OCI-LY3 (cell line): ENCODE results near the gene VPS50.

Experiments used
- H2AFZ ChIP-seq: fragments of 200-600, 300-600 bp; shearing (Covaris generic); 2 replicates; pipeline ENCODE4 v1.6.0; 2014; ENCODE audit warnings: antibody characterized with exemption, low read depth, low read length
- H3K27ac ChIP-seq: fragments of 200-600, 300-600 bp; sonication (generic); 2 replicates; pipeline ENCODE4 v1.5.1; 2014; ENCODE audit warnings: mild to moderate bottlenecking, low read length, moderate library complexity, mixed read lengths
- H3K27me3 ChIP-seq: fragments of 200-600, 300-600 bp; sonication (generic); 2 replicates; pipeline ENCODE4 v1.6.1; 2014; ENCODE audit warnings: low read depth, low read length, mixed read lengths
- H3K36me3 ChIP-seq: fragments of 200-600, 300-600 bp; sonication (generic); replicated peaks from 2 replicates; pipeline ENCODE3; 2014; ENCODE audit warnings: low read depth, low read length, mixed read lengths
- H3K4me1 ChIP-seq: fragments of 300-600, 200-600 bp; sonication (generic); 2 replicates; pipeline ENCODE4 v1.6.1; 2014; ENCODE audit warnings: low read length, mixed read lengths
- H3K4me2 ChIP-seq: fragments of 200-600, 300-600 bp; sonication (generic); 2 replicates; pipeline ENCODE4 v1.6.1; 2014; ENCODE audit warnings: low read length, mixed read lengths
- H3K4me3 ChIP-seq: fragments of 300-600, 200-600 bp; sonication (generic); 2 replicates; pipeline ENCODE4 v1.5.1; 2014; ENCODE audit warnings: antibody characterized with exemption, mild to moderate bottlenecking, low read length, moderate library complexity
- H3K79me2 ChIP-seq: fragments of 300-600, 200-600 bp; shearing (Covaris generic); 2 replicates; pipeline ENCODE4 v1.6.1; 2014; ENCODE audit warnings: mild to moderate bottlenecking, low read length, mixed read lengths
- H3K9ac ChIP-seq: fragments of 300-600, 200-600 bp; shearing (Covaris generic); 2 replicates; pipeline ENCODE4 v1.6.0; 2014; ENCODE audit warnings: mild to moderate bottlenecking, low read length, moderate library complexity
- H3K9me3 ChIP-seq: fragments of 200-600, 300-600 bp; shearing (Covaris generic); 2 replicates; pipeline ENCODE4 v1.6.1; 2014; ENCODE audit warnings: low read length, mixed read lengths; ENCODE audit not compliant: insufficient read depth
- H4K20me1 ChIP-seq: fragments of 200-600, 300-600 bp; sonication (generic); 2 replicates; pipeline ENCODE4 v1.6.1; 2016; ENCODE audit warnings: low read length, mixed read lengths; ENCODE audit not compliant: insufficient read depth
- CTCF ChIP-seq: fragments of 200-600, 300-600 bp; sonication (generic); IDR thresholded peaks from 2 replicates; pipeline ENCODE4 v1.5.1; 2014; ENCODE audit warnings: antibody characterized with exemption, low read length, low read depth
- EZH2phosphoT487 ChIP-seq: fragments of 200-600 bp; shearing (Covaris generic); IDR thresholded peaks from 2 replicates; pipeline ENCODE4 v1.6.1; 2018; ENCODE audit warnings: antibody characterized with exemption, mixed run types, low read depth

VPS50 gene

GRCh38 chr7:93390660-93391059 is 158.5 kb downstream of the VPS50 start:
- Histone ChIP-seq H3K4me1 (no peaks in the 10 kb centered on the region), H2AFZ (no peak overlapping the region), H3K4me3 (no peak overlapping the region), H3K9me3 (no peaks in the 10 kb centered on the region), H3K36me3 (no peaks in the 10 kb centered on the region), H3K4me2 (no peak overlapping the region), H3K27ac (no peak overlapping the region), H3K79me2 (no peaks in the 10 kb centered on the region), H3K27me3 (peaks cover 8% of the 10 kb centered on the region; the same call in 1 of the 2 replicates), H4K20me1 (no peaks in the 10 kb centered on the region), H3K9ac (no peak overlapping the region)
- no peak for TF ChIP-seq CTCF
- no peak for TF ChIP-seq EZH2phosphoT487

GRCh38 chr7:93392984-93393383 is 160.8 kb downstream of the VPS50 start:
- Histone ChIP-seq H3K79me2 (no peaks in the 10 kb centered on the region), H2AFZ (no peak overlapping the region), H4K20me1 (no peaks in the 10 kb centered on the region), H3K27me3 (no peaks in the 10 kb centered on the region), H3K4me1 (no peaks in the 10 kb centered on the region), H3K9ac (no peak overlapping the region), H3K4me2 (no peak overlapping the region), H3K9me3 (no peaks in the 10 kb centered on the region), H3K36me3 (no peaks in the 10 kb centered on the region), H3K27ac (no peak overlapping the region), H3K4me3 (no peak overlapping the region)
- no peak for TF ChIP-seq EZH2phosphoT487
- TF ChIP-seq CTCF, result no peak

GRCh38 chr7:93399642-93400041 is 167.5 kb downstream of the VPS50 start:
- H3K9ac ChIP-seq, result no peak overlapping the region
- H3K79me2 ChIP-seq, result no peaks in the 10 kb centered on the region
- TF ChIP-seq CTCF (no peak), EZH2phosphoT487 (no peak)
- 0 out of 2 replicates have a peak, but pooled peaks cover 4% of the 10 kb centered on the region for H3K27me3 ChIP-seq
- no peak overlapping the region for H3K4me3 ChIP-seq
- H2AFZ ChIP-seq, result no peak overlapping the region
- no peak overlapping the region for H3K27ac ChIP-seq
- no peak overlapping the region for H3K4me2 ChIP-seq
- H4K20me1 ChIP-seq, result no peaks in the 10 kb centered on the region
- H3K9me3 ChIP-seq, result no peaks in the 10 kb centered on the region
- H3K4me1 ChIP-seq, result no peaks in the 10 kb centered on the region
- no peaks in the 10 kb centered on the region for H3K36me3 ChIP-seq

- Histone ChIP-seq H3K79me2 (no peaks in the 10 kb centered on the region), H3K4me3 (no peak overlapping the region), H3K27ac (no peak overlapping the region), H3K36me3 (no peaks in the 10 kb centered on the region), H3K4me1 (no peaks in the 10 kb centered on the region), H4K20me1 (no peaks in the 10 kb centered on the region), H2AFZ (no peak overlapping the region), H3K27me3 (0 out of 2 replicates have a peak, but pooled peaks cover 4% of the 10 kb centered on the region), H3K9me3 (0 out of 2 replicates have a peak, but pooled peaks cover 7% of the 10 kb centered on the region), H3K4me2 (no peak overlapping the region), H3K9ac (no peak overlapping the region)
- TF ChIP-seq EZH2phosphoT487 (no peak), CTCF (no peak)
Observed at GRCh38 chr7:93402944-93403343, 170.8 kb downstream of the VPS50 start.
